HG03521 (cell line): Measurements from ENCODE around the gene NKD1.

Experiments used
- ATAC-seq: cut with Tn5 transposase; IDR thresholded peaks from one replicate; pipeline ENCODE4 v1.9.1; 2021; ENCODE audit warnings: mild to moderate bottlenecking, moderate library complexity; ENCODE audit not compliant: unreplicated experiment

Gene NKD1

GRCh38 chr16:50597563-50598255 lies 49.5 kb downstream of the NKD1 start:
- ATAC-seq, result no peak

GRCh38 chr16:50598256-50598894 lies 50.2 kb downstream of the NKD1 start:
- no peak for ATAC-seq

- no peak for ATAC-seq
Measured at GRCh38 chr16:50598936-50599361, 50.8 kb downstream of the NKD1 start.

GRCh38 chr16:50599494-50599893 lies 51.3 kb downstream of the NKD1 start:
- ATAC-seq, result no peak

GRCh38 chr16:50600582-50601283 lies 52.5 kb downstream of the NKD1 start:
- ATAC-seq, result no peak

- no peak for ATAC-seq
Measured at GRCh38 chr16:50601341-50601740, 53.1 kb downstream of the NKD1 start.

- no peak for ATAC-seq
Measured at GRCh38 chr16:50602126-50602525, 53.9 kb downstream of the NKD1 start.

GRCh38 chr16:50602531-50603205 lies 54.5 kb downstream of the NKD1 start:
- no peak for ATAC-seq

- no peak for ATAC-seq
Measured at GRCh38 chr16:50603206-50604064, 55.2 kb downstream of the NKD1 start.

- ATAC-seq, result no peak
Measured at GRCh38 chr16:50604065-50604418, 55.8 kb downstream of the NKD1 start.

- no peak for ATAC-seq
Measured at GRCh38 chr16:50604610-50605009, 56.4 kb downstream of the NKD1 start.

- no peak for ATAC-seq
Measured at GRCh38 chr16:50605733-50606430, 57.7 kb downstream of the NKD1 start.

GRCh38 chr16:50606431-50607050 lies 58.3 kb downstream of the NKD1 start:
- ATAC-seq, result no peak

- no peak for ATAC-seq
Measured at GRCh38 chr16:50607051-50607431, 58.8 kb downstream of the NKD1 start.

GRCh38 chr16:50607447-50607846 lies 59.3 kb downstream of the NKD1 start:
- no peak for ATAC-seq

GRCh38 chr16:50607970-50608557 lies 59.9 kb downstream of the NKD1 start:
- ATAC-seq, result no peak

- no peak for ATAC-seq
Measured at GRCh38 chr16:50609049-50609448, 60.9 kb downstream of the NKD1 start.

GRCh38 chr16:50609471-50609870 lies 61.3 kb downstream of the NKD1 start:
- ATAC-seq, result no peak
